Measurements from ENCODE around the gene CTR9. TPM values are rescaled to one million over a fixed set of nuclear protein-coding genes. Genes with fewer than 3 reads are reported as not detected.

The CTR9 gene
- total RNA-seq, 4 donors from 2014 or later = 20.9 to 28.8 (median 23.7) TPM

DNA sequence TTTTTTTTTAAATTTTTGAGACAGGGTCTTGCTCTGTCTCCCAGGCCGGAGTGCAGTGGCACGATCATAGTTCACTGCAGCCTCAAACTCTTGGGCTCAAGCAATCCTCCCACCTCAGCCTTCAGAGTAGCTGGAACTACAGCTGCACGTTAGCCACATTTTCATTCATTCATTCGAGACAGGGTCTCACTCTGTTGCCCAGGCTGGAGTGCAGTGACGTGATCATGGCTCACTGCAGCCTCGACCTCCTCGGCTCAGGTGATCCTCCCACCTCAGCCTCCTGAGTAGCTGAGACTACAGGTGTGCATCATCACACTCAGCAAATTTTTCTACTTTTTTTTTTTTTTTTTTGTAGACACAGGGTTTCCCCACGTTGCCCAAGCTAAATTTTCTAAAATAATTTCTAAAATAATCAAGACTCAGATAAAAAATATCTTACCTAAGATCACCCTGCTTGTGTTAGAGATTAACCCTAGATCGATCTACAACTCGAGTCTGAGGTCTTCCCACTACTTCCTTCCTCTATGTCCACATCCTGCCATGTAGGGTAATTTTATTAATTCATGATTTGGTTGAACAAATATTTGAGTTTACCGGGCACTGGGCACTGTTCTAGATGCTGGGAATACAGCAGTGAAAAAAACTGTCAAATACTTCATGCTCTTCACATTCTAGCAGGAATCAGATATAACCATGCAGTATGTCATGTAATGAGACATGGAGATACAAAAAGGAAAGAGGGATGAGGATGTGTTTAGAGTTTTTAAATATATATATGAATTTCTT lies 42.6 kb downstream of the CTR9 start:
- no peak for ATAC-seq (ENCODE audit: low FRiP score)
- DNase-seq (ENCODE audit: low spot score) = no peak
- TF ChIP-seq CTCF (IDR thresholded peaks at IDR 0.05) = no peak

DNA sequence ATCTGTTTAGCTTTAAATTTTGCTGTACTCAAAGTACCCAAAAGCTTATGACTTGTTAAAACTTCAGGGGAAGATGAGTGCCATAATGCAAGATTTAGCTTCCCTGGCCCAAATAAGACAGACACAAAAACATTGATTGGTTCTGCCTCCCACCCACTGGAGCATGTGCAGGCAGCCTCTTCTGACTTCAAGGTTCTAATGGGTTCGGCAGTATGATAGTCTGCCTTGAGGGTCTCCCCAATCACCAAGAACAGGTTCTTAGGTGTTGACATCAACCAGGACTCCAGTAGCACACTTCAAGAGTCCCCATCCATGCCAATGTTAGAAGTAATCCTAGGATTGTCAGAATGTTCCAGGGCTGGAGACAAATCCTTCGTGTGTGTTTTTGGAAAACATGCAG lies 45.1 kb downstream of the CTR9 start:
- no peak for DNase-seq (ENCODE audit: low spot score)
- no peak for TF ChIP-seq CTCF (IDR thresholded peaks at IDR 0.05)
- no peak for ATAC-seq (ENCODE audit: low FRiP score)

DNA sequence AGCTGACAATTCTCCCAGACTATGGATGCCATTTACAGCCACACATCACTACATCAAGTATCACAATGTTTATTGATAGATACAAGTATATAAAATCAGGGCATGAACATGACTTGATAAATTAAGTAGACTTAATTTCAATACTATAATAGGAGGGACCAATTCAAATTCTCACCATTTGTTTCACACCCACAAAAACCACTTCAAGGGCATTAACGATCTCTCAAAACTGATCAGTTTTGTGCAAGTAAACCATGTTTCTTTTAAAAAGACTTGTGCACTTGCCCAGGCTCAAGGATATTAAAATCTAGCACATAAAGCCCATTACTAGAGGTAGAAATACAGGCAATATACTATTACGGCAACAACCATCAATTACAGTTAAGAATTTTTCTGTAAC lies 46.0 kb downstream of the CTR9 start:
- no peak for TF ChIP-seq CTCF (IDR thresholded peaks at IDR 0.05)
- ATAC-seq (ENCODE audit: low FRiP score) (no peak), DNase-seq (ENCODE audit: low spot score) (no peak)

- TF ChIP-seq CTCF (IDR thresholded peaks at IDR 0.05) = no peak
- ATAC-seq (ENCODE audit: low FRiP score) = no peak
- no peak for DNase-seq (ENCODE audit: low spot score)
Measured at GRCh38 chr11:10797531-10797930, 46.5 kb downstream of the CTR9 start.

DNA sequence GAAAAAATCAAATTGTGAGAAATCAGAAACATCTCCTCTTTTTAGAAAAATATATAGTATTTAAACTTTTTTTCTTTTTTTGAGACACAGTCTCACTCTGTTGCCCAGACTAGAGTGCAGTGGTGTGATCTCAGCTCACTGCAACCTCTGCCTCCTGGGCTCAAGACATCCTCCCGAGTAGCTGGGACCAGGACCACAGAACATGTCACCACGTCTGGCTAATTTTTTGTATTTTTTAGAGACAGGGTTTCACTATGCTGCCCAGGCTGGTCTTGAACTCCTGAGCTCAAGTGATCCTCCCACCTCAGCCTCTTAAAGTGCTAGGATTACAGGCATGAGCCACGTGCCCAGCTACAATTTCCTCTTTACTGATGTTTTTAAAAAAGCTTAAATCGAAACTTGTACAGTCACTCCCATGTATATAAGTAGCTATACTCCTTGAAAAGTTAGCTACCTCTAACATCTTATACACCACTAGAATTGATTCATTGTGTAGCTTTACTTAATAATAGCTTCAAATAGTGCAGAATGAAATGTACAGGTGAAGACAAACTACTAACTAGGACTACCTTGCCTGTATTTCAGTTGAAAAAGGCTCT lies 47.4 kb downstream of the CTR9 start:
- no peak for TF ChIP-seq CTCF (IDR thresholded peaks at IDR 0.05)
- DNase-seq (ENCODE audit: low spot score) = no peak
- no peak for ATAC-seq (ENCODE audit: low FRiP score)

DNA sequence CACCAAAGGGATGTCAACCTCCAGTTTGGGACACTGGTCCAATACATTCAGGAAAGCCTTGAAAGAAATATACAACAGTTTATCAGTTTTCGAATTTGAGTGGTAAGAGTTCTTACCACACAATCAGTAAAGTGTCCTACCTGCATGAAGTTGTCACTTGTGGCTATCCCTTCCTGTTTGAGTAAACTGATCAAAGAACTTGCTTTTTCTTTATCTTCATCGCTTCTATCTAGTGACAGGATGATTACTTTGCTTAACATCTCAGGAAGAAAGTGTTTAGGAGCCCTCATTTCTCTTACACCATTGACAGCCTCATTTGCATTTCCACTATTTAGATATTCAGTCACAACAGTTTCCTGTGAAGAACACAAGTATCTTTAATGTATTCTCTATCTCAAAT lies 49.2 kb downstream of the CTR9 start:
- no peak for DNase-seq (ENCODE audit: low spot score)
- no peak for TF ChIP-seq CTCF (IDR thresholded peaks at IDR 0.05)
- ATAC-seq (ENCODE audit: low FRiP score) = no peak

DNA sequence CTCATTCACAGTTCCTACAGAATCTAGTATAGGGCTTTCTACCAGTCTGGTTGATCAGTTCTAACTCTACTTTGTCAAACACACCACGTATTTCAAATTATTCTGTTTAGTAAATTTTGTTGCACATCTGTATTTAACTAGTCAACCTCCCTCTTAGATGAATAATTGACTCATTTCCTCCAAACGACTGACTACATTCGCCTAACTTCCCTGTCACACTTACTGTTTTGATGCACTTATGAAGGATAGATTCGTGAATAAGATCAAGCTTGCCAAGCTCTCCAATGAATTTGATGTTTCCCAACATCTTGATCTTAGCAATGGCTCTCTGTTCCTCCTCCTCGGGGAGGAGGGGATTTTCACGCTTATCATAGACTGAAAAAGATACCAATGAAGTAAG lies 52.6 kb downstream of the CTR9 start:
- TF ChIP-seq CTCF (IDR thresholded peaks at IDR 0.05) = no peak
- ATAC-seq (ENCODE audit: low FRiP score) (no peak), DNase-seq (ENCODE audit: low spot score) (no peak)

All from omental fat pad (tissue), 4 donors.